ENCODE results near the gene SLCO6A1. TPM values are rescaled to one million over a fixed set of nuclear protein-coding genes. Genes with fewer than 3 reads are reported as not detected.

Gene SLCO6A1
- total and polyA plus RNA-seq, 8 donors, result not detected

- no peaks in the 10 kb centered on the region for H3K27me3 ChIP-seq
- no peak for TF ChIP-seq CTCF (IDR thresholded peaks at IDR 0.05)
- no peaks in the 10 kb centered on the region for H3K36me3 ChIP-seq
- H3K4me1 ChIP-seq, result no peaks in the 10 kb centered on the region
- no peak overlapping the region for H3K4me3 ChIP-seq
- DNase-seq (no peak), ATAC-seq (no peak)
- intact Hi-C loops (cut with DNase I), result no loop called here
- H3K27ac ChIP-seq, result no peak overlapping the region
- no peaks in the 10 kb centered on the region for H3K9me3 ChIP-seq
Observed at GRCh38 chr5:102375876-102376275, 122.9 kb downstream of the SLCO6A1 start.

GRCh38 chr5:102375272-102375671 lies 123.5 kb downstream of the SLCO6A1 start:
- ATAC-seq, result no peak
- no peak overlapping the region for H3K27ac ChIP-seq
- no peaks in the 10 kb centered on the region for H3K9me3 ChIP-seq
- intact Hi-C loops (cut with DNase I), result no loop called here
- no peaks in the 10 kb centered on the region for H3K4me1 ChIP-seq
- no peak for TF ChIP-seq CTCF (IDR thresholded peaks at IDR 0.05)
- H3K27me3 ChIP-seq, result no peaks in the 10 kb centered on the region
- DNase-seq, result no peak
- no peak overlapping the region for H3K4me3 ChIP-seq
- H3K36me3 ChIP-seq, result no peaks in the 10 kb centered on the region

GRCh38 chr5:102368392-102368791 lies 130.4 kb downstream of the SLCO6A1 start:
- intact Hi-C loops (cut with DNase I), result no loop called here
- Histone ChIP-seq H3K4me1 (no peaks in the 10 kb centered on the region), H3K36me3 (no peaks in the 10 kb centered on the region), H3K9me3 (peaks cover 0 to 1% of the 10 kb centered on the region in 2 donors), H3K27ac (no peak overlapping the region), H3K27me3 (no peaks in the 10 kb centered on the region), H3K4me3 (no peak overlapping the region)
- DNase-seq (no peak), ATAC-seq (no peak)
- TF ChIP-seq CTCF (IDR thresholded peaks at IDR 0.05), result no peak

GRCh38 chr5:102341681-102342288 lies 157.0 kb downstream of the SLCO6A1 start:
- intact Hi-C loops (cut with DNase I), result no loop called here
- H3K27ac ChIP-seq, result no peak overlapping the region
- H3K9me3 ChIP-seq, result no peaks in the 10 kb centered on the region
- no peaks in the 10 kb centered on the region for H3K36me3 ChIP-seq
- ATAC-seq, result no peak
- no peaks in the 10 kb centered on the region for H3K27me3 ChIP-seq
- H3K4me1 ChIP-seq, result no peaks in the 10 kb centered on the region
- DNase-seq, result peak in 2 of 4 donors; percentile 9 to 12
- TF ChIP-seq CTCF (IDR thresholded peaks at IDR 0.05), result no peak
- no peak overlapping the region for H3K4me3 ChIP-seq

GRCh38 chr5:102324714-102325113 lies 174.1 kb downstream of the SLCO6A1 start:
- no peak for ATAC-seq
- Histone ChIP-seq H3K27ac (no peak overlapping the region), H3K9me3 (no peaks in the 10 kb centered on the region), H3K27me3 (no peaks in the 10 kb centered on the region), H3K4me3 (no peak overlapping the region), H3K36me3 (no peaks in the 10 kb centered on the region), H3K4me1 (no peaks in the 10 kb centered on the region)
- intact Hi-C loops (cut with DNase I), result no loop called here
- no peak for DNase-seq
- no peak for TF ChIP-seq CTCF (IDR thresholded peaks at IDR 0.05)

Other genes starting within 250 kb of the SLCO6A1 start
- gene SLCO4C1, start 202.7 kb downstream of the SLCO6A1 start, total RNA-seq, result 10 to 100 TPM; 27.4 to 39.8 TPM
- 1 to 10 TPM; 1.2 to 2.5 (median 1.7) TPM for gene SLCO4C1, start 202.7 kb downstream of the SLCO6A1 start, polyA plus RNA-seq (ENCODE audit: insufficient read length in 6 of 6)